H1 (cell line): Measurements from ENCODE around the gene KRTAP12-4. TPM values are rescaled to one million over a fixed set of nuclear protein-coding genes. Genes with fewer than 3 reads are reported as not detected.

Experiments
- CTCF ChIA-PET: fragments of 300-600 bp; sonication (Branson Sonifier 250); formaldehyde crosslinking; loops from one replicate; lab custom pipeline; 2021; ENCODE audit not compliant: partially characterized antibody; lab: Charles Lee
- POLR2A ChIA-PET: fragments of 300-600 bp; sonication (Branson Sonifier 250); formaldehyde crosslinking; loops from one replicate; lab custom pipeline; 2021; ENCODE audit warnings: inconsistent platforms; ENCODE audit not compliant: partially characterized antibody; lab: Charles Lee
- DNase-seq, 2 experiments: peaks; one replicate each; pipeline versions ENCODE4 v3.0.0 to v3.0.0-alpha.2; 2010 to 2022; ENCODE audit warnings: low spot score in 2 of 2, low read depth in 1 of 2, mixed read lengths in 1 of 2
- FAIRE-seq: peaks from 2 replicates; lab custom pipeline; 2011; peaks lifted over from hg19 to GRCh38; lab: Jason Lieb, UNC
- H2AFZ ChIP-seq: 2 replicates; pipeline ENCODE4 v1.8.1; 2012; ENCODE audit warnings: low read length, inconsistent platforms
- H2AK5ac ChIP-seq: 2 replicates; pipeline ENCODE4 v1.6.1; 2013; ENCODE audit warnings: low read depth, low read length
- H2BK120ac ChIP-seq: replicated peaks from 2 replicates; pipeline ENCODE3; 2013; ENCODE audit warnings: low read depth, low read length, inconsistent platforms
- H2BK12ac ChIP-seq: 2 replicates; pipeline ENCODE4 v1.6.1; 2013; ENCODE audit warnings: low read depth, low read length
- H2BK15ac ChIP-seq: 2 replicates; pipeline ENCODE4 v1.6.1; 2013; ENCODE audit warnings: low read length
- H2BK20ac ChIP-seq: 2 replicates; pipeline ENCODE4 v1.6.1; 2013; ENCODE audit warnings: low read length
- H2BK5ac ChIP-seq: 2 replicates; pipeline ENCODE4 v1.6.1; 2013; ENCODE audit warnings: low read depth, low read length
- H3K14ac ChIP-seq: 2 replicates; pipeline ENCODE4 v1.6.1; 2013; ENCODE audit warnings: inconsistent platforms; ENCODE audit not compliant: insufficient read length
- H3K18ac ChIP-seq: 2 replicates; pipeline ENCODE4 v1.6.1; 2013; ENCODE audit warnings: low read length; ENCODE audit errors: extremely low read depth
- H3K23ac ChIP-seq: 2 replicates; pipeline ENCODE4 v1.6.1; 2013; ENCODE audit warnings: inconsistent platforms; ENCODE audit not compliant: insufficient read length
- H3K23me2 ChIP-seq: 2 replicates; pipeline ENCODE4 v1.6.1; 2013; ENCODE audit warnings: low read depth, low read length
- H3K27ac ChIP-seq: 2 replicates; pipeline ENCODE4 v1.6.1; 2011; ENCODE audit warnings: low read depth, low read length, inconsistent platforms
- H3K27me3 ChIP-seq, 4 experiments: replicated peaks in 1 of 4; 1 replicate in 1 of 4; 2 replicates in 3 of 4; pipeline versions ENCODE4 v1.6.1 to v1.8.1; 2011 to 2013; ENCODE audit warnings: low read length in 3 of 4, mild to moderate bottlenecking in 3 of 4, inconsistent platforms in 2 of 4, mixed read lengths in 2 of 4, moderate library complexity in 1 of 4; ENCODE audit not compliant: control insufficient read depth in 3 of 4, insufficient read depth in 3 of 4; ENCODE audit errors: extremely low read depth in 1 of 4
- H3K36me3 ChIP-seq, 4 experiments: 2 replicates each; pipeline versions ENCODE4 v1.6.1 to v1.8.1; 2011 to 2013; ENCODE audit warnings: mild to moderate bottlenecking in 4 of 4, low read length in 3 of 4, moderate library complexity in 2 of 4, control low read depth in 1 of 4, inconsistent platforms in 1 of 4; ENCODE audit not compliant: insufficient read depth in 4 of 4, control insufficient read depth in 2 of 4
- H3K4ac ChIP-seq: replicated peaks from 2 replicates; pipeline ENCODE3; 2013; ENCODE audit warnings: low read length, low read depth, mixed read lengths, inconsistent platforms; ENCODE audit not compliant: insufficient read length
- H3K4me1 ChIP-seq, 4 experiments: replicated peaks in 1 of 4; 1 replicate in 1 of 4; 2 replicates in 3 of 4; pipeline versions ENCODE4 v1.6.1 to v1.8.1; 2011 to 2013; ENCODE audit warnings: low read length in 3 of 4, inconsistent platforms in 2 of 4, mixed read lengths in 1 of 4; ENCODE audit not compliant: insufficient read depth in 4 of 4, control insufficient read depth in 3 of 4
- H3K4me2 ChIP-seq, 2 experiments: 2 replicates each; pipeline versions ENCODE4 v1.6.1 to v1.8.1; 2011 to 2013; ENCODE audit warnings: low read depth in 2 of 2, low read length in 2 of 2, control low read depth in 1 of 2, inconsistent platforms in 1 of 2, mild to moderate bottlenecking in 1 of 2; ENCODE audit not compliant: insufficient read depth in 1 of 2
- H3K4me3 ChIP-seq, 4 experiments: fragments of 200-600, 300-600 bp in 1 of 4; sonication (generic), shearing (Covaris generic), sonication (Bioruptor Twin) in 1 of 4; 2 replicates each; pipeline versions ENCODE4 v1.5.1 to v1.8.1; 2011 to 2016; ENCODE audit warnings: low read length in 4 of 4, low read depth in 3 of 4, control low read depth in 2 of 4, inconsistent platforms in 2 of 4, mild to moderate bottlenecking in 2 of 4, mixed read lengths in 1 of 4, moderate library complexity in 1 of 4; ENCODE audit not compliant: insufficient read depth in 2 of 4; ENCODE audit errors: extremely low read depth in 1 of 4
- H3K56ac ChIP-seq: replicated peaks from 2 replicates; pipeline ENCODE3; 2013; ENCODE audit warnings: low read depth, mild to moderate bottlenecking, mixed read lengths, low read length, inconsistent platforms; ENCODE audit not compliant: insufficient read length
- H3K79me1 ChIP-seq: 2 replicates; pipeline ENCODE4 v1.6.1; 2013; ENCODE audit warnings: low read depth, low read length, control low read depth
- H3K79me2 ChIP-seq, 2 experiments: 2 replicates each; pipeline versions ENCODE4 v1.6.1 to v1.8.1; 2012 to 2013; ENCODE audit warnings: low read length in 2 of 2, mild to moderate bottlenecking in 2 of 2, inconsistent platforms in 1 of 2; ENCODE audit not compliant: insufficient read depth in 2 of 2, control insufficient read depth in 1 of 2
- H3K9ac ChIP-seq, 4 experiments: replicated peaks in 1 of 4; 1 replicate in 1 of 4; 2 replicates in 3 of 4; pipeline versions ENCODE4 v1.6.1 to v1.8.1; 2011 to 2013; ENCODE audit warnings: low read depth in 3 of 4, low read length in 3 of 4, control low read depth in 2 of 4, mild to moderate bottlenecking in 2 of 4, moderate library complexity in 2 of 4, inconsistent platforms in 1 of 4; ENCODE audit errors: extremely low read depth in 1 of 4
- H3K9me3 ChIP-seq, 2 experiments: 2 replicates each; pipeline versions ENCODE4 v1.6.1 to v1.8.1; 2012 to 2013; ENCODE audit warnings: mild to moderate bottlenecking in 2 of 2, moderate library complexity in 2 of 2, control low read depth in 1 of 2, inconsistent platforms in 1 of 2, low read depth in 1 of 2, low read length in 1 of 2, mixed read lengths in 1 of 2; ENCODE audit not compliant: insufficient read depth in 2 of 2
- H4K20me1 ChIP-seq, 2 experiments: replicated peaks in 1 of 2; 2 replicates each; pipeline versions ENCODE3 to v1.8.1; 2011 to 2013; ENCODE audit warnings: inconsistent platforms in 2 of 2, low read length in 2 of 2, mild to moderate bottlenecking in 1 of 2; ENCODE audit not compliant: insufficient read depth in 2 of 2, control insufficient read depth in 1 of 2
- H4K5ac ChIP-seq: 2 replicates; pipeline ENCODE4 v1.6.1; 2013; ENCODE audit warnings: low read length, low read depth, mixed read lengths, inconsistent platforms; ENCODE audit not compliant: insufficient read length
- H4K8ac ChIP-seq: 2 replicates; pipeline ENCODE4 v1.8.0; 2013; ENCODE audit warnings: mild to moderate bottlenecking, moderate library complexity, low read length, inconsistent platforms; ENCODE audit not compliant: insufficient read depth; ENCODE audit errors: extremely low read depth
- H4K91ac ChIP-seq: replicated peaks from 2 replicates; pipeline ENCODE3; 2013; ENCODE audit warnings: low read length, mixed read lengths, inconsistent platforms; ENCODE audit not compliant: insufficient read length
- CHD2 ChIP-seq: IDR thresholded peaks from 2 replicates; pipeline ENCODE4 v1.6.1; 2012; ENCODE audit warnings: low read length, improper control_type of control experiment
- SUZ12 ChIP-seq: fragments of 200-600 bp; sonication (generic); IDR thresholded peaks from 2 replicates; pipeline ENCODE4 v1.6.1; 2012; ENCODE audit warnings: mild to moderate bottlenecking, inconsistent platforms, low read length, moderate library complexity, mixed read lengths
- TAF7 ChIP-seq: optimal IDR thresholded peaks from 2 replicates; pipeline ENCODE3; 2011; ENCODE audit warnings: low read depth, mild to moderate bottlenecking, inconsistent platforms, low read length, moderate library complexity, borderline replicate concordance
- WGBS, 2 experiments: shearing (Covaris generic) in 1 of 2; methylation state at CpG; one replicate each; pipeline versions ENCODE4 v1.1.6 to v1.1.7; 2013 to 2015; ENCODE audit warnings: low lambda C conversion rate in 2 of 2, mixed read lengths in 2 of 2, inconsistent platforms in 1 of 2, low coverage in 1 of 2, missing lambda C conversion rate in 1 of 2; ENCODE audit not compliant: insufficient replicate concordance in 2 of 2, insufficient coverage in 1 of 2, insufficient read length in 1 of 2; ENCODE audit errors: extremely low coverage in 1 of 2, missing lambda C conversion rate in 1 of 2; 5-methylcytosine and 5-hydroxymethylcytosine counted together
- polyA plus RNA-seq, 7 experiments: library from polyadenylated mRNA; depleted of rRNA in 3 of 7; stranded (reverse) in 5 of 7; unstranded in 2 of 7; fragments of >200 nt in 5 of 7; fragments of 200-250 nt in 2 of 7; gene quantifications; 1 replicate in 5 of 7; 2 replicates in 1 of 7; 4 replicates in 1 of 7; pipeline versions ENCODE4 v1.2.1 to v1.2.3, GENCODE V29; 2011 to 2013; ENCODE audit warnings: missing spikeins in 2 of 7, mixed read lengths in 2 of 7
- total RNA-seq: library from RNA; stranded (reverse); fragmentation: NEBNext Ultra II Directional; extraction: Animal tissue kit (Norgen Biotek cat#: 25700); gene quantifications from 2 replicates; pipeline ENCODE4 v1.2.1, GENCODE V29; 2021

KRTAP12-4 gene
- total and polyA plus RNA-seq, 2 of the 8 experiments (the other 6 are each of a cell fraction or from before 2014, with no cell fraction given), result not detected

DNA sequence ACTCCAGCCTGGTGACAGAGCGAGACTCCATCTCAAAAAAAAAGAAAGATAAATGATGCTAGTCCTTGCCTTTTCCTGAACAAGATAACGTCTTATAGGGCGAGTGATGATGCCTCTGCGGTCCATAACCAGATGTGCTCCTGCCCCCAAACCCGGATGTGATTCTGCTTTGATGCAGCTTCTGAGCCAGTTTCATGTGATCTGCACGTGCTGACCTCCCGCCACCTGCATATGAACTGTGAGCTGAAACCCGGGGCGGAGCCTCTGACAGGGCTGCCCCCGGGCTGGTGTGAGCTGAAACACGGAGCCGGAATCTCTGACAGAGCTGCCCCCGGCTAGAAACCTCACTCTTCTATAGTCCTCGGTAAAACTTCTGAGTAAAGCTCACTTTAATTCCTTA, 1.3 kb downstream of the KRTAP12-4 start:
- no peak overlapping the region for H3K9ac ChIP-seq
- no peak overlapping the region for H2BK120ac ChIP-seq
- H3K4me2 ChIP-seq, result no peak overlapping the region
- ChIA-PET CTCF (interaction anchor here (1.0 kb wide), 1 partner anchor 34 kb away, joined by 3 read pairs; no protein-coding TSS in a partner anchor), POLR2A (no interaction called here)
- H4K20me1 ChIP-seq, result no peaks in the 10 kb centered on the region
- no peak overlapping the region for H3K56ac ChIP-seq
- DNase-seq (no peak), FAIRE-seq (no peak)
- H3K14ac ChIP-seq, result no peak overlapping the region
- no peak overlapping the region for H3K4ac ChIP-seq
- H3K27me3 ChIP-seq, result peaks cover 0 to 2% (median 0%) of the 10 kb centered on the region in 4 experiments; a peak in 1 of 7 replicates
- H4K91ac ChIP-seq, result no peak overlapping the region
- no peak overlapping the region for H2BK20ac ChIP-seq
- H2AFZ ChIP-seq, result no peak overlapping the region
- no peaks in the 10 kb centered on the region for H3K36me3 ChIP-seq
- H4K8ac ChIP-seq, result no peak overlapping the region
- WGBS, 2 experiments, result 79% methylated on average over 14 of the region's 14 CpGs; no CpG with 5 or more reads in 1 of the 2 experiments
- H3K9me3 ChIP-seq, result peaks cover 0 to 4% of the 10 kb centered on the region in 2 experiments; a peak in 2 of 4 replicates
- no peaks in the 10 kb centered on the region; the same call in 1 of the 2 replicates for H3K79me1 ChIP-seq
- H3K23me2 ChIP-seq, result no peaks in the 10 kb centered on the region
- no peak overlapping the region for H2BK15ac ChIP-seq
- no peak overlapping the region for H3K23ac ChIP-seq
- H3K27ac ChIP-seq, result no peak overlapping the region
- H2AK5ac ChIP-seq, result no peak overlapping the region
- H2BK12ac ChIP-seq, result no peak overlapping the region
- H3K4me3 ChIP-seq, result no peak overlapping the region
- no peak overlapping the region for H3K18ac ChIP-seq
- no peak overlapping the region for H2BK5ac ChIP-seq
- H3K79me2 ChIP-seq, result no peaks in the 10 kb centered on the region
- H3K4me1 ChIP-seq, result no peaks in the 10 kb centered on the region; a peak in 1 of 7 replicates
- no peak overlapping the region for H4K5ac ChIP-seq
- TF ChIP-seq TAF7 (no peak), SUZ12 (no peak), CHD2 (no peak)
